GM21825 (cell line): ENCODE measurements around the gene SLC8A1.

ENCODE experiments used
- ATAC-seq: cut with Tn5 transposase; IDR thresholded peaks from one replicate; pipeline ENCODE4 v1.9.1; 2021; ENCODE audit warnings: mild to moderate bottlenecking, moderate library complexity; ENCODE audit not compliant: unreplicated experiment

SLC8A1 gene

DNA sequence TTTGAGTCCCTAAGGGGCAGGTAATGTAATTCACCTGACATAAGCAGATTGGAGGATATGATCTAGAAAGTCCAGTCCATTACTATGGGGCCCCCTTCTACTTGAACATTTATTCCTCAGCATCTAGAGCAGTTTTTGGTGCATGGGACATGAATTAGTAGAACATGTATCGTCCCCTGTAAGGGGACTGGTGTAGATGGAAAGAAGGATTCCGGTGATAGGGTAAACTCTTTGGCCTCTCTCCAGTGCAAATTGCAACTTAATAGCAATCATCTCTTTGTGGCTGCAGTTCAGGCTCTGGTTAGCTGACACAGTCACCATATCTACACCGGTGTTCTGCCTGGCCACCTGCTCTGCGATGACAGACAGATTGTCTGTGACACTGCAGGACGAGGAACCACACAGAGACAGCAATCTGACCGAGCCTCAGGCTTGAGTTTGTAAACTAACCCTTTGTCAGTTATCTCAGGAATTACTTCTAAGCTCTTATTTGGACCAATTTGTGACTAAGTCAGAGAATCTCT, 6.4 kb upstream of the SLC8A1 start:
- ATAC-seq = no peak

DNA sequence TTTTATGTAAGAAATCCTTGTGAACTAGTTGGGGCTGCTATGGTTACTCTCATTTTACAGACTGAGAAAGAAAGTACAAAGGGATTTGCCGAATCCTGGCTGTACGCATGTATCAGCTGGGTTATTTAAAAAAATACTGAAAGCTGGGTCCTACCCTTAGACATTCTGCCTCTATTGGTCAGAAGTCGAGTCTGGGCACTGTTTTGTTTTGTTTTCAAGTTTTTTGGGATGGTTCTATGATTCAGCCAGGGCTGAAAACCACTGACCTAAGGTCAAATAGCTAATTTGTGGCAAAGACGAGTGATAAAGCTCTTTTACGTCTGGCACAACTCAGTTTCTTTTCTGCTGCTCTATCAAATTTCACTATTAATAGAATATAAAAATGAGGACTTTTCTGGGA, 5.9 kb upstream of the SLC8A1 start:
- no peak for ATAC-seq

DNA sequence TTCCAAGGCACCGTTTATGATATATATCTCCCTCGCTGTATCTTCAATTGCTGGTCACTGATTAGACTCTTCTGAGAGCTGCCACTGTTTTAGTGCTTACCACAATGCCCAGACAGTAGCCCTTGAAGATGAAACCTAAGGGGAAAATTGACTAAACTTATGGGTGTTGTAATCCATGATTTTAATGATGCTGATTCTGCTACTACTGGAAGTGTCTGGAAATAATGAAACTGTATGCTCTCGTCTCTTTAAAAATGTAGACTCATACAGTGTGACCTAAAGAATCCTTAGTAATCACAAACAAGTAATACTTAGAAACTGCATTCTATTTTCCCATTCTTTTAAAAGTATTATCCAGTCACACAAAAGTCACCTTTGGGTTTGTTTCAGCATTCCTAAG, 5.5 kb upstream of the SLC8A1 start:
- no peak for ATAC-seq

DNA sequence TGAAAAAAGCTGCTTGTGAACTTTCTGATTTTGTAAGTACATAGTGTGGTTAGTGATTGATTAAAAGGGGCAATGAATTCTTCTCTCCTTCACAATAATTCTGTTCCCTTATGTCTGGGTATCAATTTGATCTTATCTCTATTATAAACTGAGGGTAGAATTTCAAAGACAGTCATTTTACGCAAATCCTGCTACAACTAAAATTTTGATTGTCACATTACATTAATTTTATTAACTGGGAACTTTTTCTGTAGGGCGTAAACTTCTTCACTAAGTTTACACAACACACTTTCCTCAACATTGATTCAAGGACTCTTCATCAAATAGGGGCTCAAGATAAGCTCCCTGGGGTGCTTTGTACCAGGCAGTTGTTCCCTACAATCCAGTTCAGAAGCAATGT, 5.0 kb upstream of the SLC8A1 start:
- no peak for ATAC-seq

DNA sequence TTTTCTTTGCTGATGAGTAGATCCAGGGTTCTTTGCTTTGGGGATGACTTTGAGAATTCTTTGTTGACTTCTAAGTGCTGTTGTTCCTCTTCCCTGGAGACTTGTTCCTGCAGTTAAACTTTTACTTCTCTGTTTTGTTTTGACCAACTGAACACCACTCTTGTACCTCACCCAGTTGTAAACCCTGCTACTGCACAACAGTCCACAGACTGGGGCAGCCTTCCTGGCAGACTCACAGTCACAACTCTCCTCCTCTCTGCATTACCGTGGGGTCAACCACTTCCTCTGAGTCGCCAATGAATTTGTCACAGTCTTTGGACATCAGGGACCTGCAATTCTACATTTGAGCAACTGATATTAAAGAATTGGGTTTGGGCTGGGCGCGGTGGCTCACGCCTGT, 3.8 kb upstream of the SLC8A1 start:
- ATAC-seq = no peak

DNA sequence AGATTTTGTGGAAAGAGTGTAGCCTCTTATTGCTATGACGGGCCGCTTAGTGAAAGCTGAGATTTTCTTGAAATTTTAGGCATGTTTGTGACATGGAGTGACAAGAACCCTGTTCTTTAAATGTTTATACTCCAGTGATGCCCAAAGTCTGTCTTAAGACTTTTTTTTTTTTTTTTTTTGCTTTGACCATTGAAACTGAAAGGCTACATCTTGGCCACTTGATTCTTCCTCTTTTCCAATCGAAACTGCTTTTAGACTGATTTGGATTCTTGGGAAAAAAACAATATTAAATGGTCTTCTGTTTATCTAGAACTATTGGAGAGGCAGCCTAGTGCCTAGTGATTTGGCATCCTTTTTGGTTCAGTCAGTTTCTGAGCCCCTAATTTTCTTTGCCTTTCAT, 2.4 kb upstream of the SLC8A1 start:
- ATAC-seq = no peak

DNA sequence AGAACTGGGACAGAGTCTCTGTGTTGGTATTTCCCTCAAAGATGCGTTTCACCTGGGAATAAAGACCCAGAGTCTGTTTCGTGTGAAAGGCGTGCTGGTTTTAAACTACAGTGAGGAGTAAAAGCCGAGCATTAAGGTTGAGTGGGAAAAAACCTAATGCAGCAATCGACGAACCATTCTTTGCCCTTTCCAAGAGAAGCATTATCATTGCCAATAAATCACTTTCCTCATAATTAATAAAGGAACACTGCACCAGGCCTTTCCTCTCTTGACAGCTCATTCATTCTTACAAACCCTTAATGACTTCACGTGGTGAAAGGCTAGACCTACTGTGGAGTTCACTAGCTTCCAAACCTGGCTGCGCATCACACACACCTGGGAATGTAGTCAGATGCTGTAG, 896 bp upstream of the SLC8A1 start:
- ATAC-seq = no peak

DNA sequence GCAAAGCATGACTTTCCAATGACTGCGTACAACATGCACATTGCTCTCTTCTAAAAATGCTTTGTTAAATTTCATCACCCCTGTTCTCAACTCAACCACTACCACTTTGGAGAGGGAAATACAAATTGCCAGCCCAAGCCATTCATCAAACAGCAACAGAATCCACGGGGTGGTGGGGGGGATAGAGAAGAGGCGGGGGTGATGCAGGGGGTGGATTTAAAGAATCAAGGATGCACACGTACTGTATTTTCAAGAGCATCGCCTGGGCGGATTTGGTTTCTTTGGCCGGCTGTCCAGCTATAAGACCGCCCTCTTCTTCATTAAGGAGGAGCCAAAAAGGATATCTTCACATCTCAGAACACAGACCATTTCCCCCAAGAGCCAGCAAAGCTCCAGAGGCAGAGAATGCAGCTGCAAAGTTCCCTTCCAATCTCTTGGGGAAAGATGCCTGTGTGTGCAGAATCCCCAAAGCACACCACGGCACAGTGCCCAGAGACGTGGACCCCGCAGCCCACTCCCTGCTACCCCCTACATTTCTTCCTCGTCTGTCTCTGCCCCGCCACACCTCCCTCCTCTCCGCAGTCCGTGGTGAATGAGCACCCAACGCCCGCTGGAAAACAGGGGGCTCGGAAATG, 977 bp downstream of the SLC8A1 start:
- ATAC-seq = no peak

DNA sequence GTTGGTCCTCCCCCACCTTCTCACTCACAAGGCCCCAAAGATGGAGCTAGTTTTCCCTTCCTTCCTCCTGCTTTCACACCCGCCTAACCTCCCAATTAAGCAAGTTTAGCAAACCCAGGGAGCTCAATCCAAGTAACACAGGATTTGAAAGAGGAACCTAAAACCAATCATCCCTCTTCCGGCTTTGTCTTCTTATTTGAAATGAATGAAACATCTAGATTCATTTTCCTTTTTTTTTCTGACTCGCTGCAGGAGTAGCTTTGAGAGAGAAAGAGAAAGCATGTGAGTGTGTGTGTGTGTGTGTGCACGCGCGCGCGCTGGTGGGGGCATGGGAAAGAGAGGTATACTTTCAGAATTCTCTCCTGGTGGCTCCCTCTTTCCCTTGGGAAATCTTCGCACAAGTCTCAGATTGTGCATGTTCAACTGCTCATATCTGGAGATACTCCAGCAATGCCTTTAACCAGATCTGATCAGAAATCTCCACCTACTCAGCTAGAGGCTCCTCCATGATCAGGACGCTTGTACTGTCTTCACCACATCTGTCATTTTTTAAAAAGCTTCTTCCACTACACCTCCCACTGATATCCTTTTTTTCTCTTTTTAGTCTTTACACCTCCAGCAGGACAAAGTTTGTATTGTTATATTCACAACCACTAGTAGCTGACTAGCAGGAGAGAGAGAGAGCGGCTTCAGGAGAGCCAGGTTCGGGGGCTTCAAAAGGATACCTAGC, 1.7 kb downstream of the SLC8A1 start:
- no peak for ATAC-seq

DNA sequence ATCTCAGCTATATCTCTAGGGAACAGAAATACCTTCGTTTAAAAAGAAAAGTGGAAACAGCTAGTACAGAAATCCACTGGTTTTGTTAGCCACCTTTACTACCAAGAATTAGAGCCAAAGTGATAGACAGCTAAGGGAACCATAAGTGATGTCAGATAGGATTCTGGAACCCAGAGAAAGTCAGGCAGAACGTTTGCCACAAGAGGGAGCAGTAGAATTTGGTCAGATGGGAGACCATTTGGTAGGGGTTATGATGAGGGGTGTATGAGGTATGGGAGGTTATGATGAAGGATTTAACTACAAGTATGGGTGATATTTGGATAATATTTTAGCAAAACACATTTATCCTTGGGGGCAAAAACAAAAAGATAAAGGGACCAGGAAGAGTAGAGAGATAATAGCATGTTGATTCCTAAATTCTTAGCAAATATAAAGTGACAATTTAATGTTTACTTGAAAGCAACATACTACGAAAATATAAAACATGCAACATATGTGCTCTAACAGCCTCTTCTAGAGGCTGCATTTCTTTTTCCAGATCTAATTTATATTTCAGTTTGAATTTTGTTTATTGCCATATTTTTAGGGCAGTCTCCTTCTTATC, 3.3 kb downstream of the SLC8A1 start:
- ATAC-seq = no peak

DNA sequence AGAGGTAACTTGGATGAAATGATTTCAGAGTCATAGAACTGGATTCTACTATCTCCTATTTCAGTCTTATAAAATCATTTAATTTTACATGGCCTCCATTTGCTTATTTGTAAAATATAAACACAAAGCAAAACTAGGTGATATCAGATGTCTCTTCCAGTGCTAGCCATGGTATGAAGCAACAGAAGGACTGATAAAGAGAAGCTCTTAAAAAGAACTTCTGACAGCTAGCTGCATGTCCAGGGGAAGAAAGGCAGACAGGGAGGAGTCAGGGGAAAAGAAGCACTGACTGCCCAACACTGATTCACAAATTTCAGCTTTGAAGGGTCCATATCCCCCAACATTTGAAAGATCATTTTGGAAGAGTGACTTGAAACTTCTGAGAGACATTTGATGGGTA, 6.4 kb downstream of the SLC8A1 start:
- no peak for ATAC-seq

DNA sequence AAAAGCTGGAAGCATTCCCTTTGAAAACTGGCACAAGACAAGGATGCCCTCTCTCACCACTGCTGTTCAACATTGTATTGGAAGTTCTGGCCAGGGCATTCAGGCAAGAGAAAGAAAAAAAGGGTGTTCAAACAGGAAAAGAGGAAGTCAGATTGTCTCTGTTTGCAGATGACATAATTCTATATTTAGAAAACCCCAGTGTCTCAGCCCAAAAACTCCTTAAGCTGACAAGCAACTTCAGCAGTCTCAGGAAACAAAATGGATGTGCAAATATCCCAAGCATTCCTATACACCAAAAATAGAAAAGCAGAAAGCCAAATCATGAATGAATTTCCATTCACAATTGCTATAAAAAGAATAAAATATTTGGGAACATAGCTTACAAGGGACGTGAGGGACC, 11.1 kb downstream of the SLC8A1 start:
- ATAC-seq = no peak

DNA sequence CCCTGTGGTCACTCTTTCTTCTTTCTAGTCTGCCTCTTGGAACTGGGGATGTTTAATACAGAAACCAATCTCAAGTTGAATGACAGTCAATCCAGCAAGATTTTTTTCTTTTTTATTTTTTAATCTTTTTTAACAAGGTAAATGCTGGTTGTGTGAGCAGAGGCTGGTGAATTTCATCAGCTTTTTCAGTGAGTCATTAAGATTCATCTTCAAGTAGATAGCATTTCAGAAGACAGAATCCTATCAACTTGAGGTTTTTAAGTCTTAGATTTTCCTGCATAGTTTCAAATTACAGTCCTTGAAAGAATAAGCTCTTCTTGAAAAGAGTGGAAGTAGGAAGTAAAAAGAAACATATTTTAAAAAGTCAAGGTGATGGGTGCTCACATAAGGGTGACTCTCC, 12.4 kb downstream of the SLC8A1 start:
- ATAC-seq = no peak

DNA sequence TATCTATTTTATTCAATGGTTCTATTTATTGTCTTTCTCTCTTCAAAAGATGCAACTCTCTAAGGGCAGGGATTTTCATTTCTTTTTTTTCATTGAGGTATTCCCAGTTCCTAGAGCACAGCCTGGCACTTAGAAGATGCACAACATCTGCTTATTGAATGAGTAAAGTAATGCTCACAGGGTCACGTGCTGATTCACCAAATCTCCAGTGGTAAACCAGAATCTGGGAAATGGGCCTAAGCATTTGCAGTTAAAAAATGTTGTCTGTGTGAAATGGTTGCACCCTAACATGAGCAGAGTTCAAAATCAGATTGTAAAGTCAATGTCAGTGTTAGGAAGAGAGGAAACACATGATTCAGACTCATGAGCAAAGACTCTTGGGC, 15.8 kb downstream of the SLC8A1 start:
- no peak for ATAC-seq

DNA sequence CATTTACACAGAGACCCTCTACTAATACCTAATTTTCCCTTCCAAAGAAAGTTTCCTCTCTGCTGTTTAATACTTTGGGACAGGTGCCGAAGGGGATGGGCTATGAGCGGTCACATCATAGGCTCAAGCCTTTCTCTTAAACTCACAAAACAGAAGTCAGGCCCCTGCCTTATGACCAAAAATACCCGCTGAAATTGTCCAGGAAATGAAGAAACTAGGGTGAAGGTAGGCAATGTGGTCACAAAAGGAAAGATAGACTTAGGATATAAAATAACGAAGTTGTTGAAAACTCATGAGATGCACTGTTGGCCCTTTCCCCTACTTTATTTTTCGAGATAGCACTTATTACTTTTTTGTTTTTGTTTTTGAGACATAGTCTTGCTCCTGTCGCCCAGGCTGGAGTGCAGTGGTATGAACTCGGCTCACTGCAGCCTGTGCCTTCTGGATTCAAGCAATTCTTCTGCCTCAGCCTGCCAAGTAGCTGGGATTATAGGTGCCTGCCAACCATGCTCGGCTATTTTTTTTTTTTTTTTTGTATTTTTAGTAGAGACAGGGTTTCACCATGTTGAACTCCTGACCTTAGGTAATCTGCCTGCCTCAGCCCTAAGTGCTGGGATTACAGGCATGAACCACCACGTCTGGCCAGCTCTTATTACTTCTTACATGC, 16.3 kb downstream of the SLC8A1 start:
- ATAC-seq = no peak

DNA sequence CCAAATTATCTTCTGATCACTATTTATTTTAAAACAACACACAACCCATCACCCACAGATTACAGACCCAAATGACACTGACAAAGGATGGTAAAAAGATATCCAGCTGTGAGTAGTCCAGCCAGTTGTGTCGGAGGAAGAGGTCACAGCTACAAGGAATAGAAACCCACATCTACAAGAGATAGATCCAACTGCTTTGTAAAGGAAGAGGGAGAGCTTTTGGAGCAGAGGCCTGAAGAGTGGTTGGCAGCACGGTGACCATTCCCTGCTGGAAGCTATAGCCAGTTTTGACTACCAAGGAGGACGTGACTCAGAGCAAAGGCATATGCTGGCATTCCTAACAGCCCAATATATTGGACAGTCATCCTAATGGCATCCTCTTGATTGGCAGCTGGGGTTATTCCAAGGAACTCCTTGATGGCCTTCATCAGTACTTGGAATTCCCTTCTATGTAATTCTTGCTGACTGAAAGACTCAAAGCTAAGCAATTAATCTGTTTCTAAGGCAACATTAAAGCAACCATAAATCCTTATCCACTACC, 17.1 kb downstream of the SLC8A1 start:
- no peak for ATAC-seq

DNA sequence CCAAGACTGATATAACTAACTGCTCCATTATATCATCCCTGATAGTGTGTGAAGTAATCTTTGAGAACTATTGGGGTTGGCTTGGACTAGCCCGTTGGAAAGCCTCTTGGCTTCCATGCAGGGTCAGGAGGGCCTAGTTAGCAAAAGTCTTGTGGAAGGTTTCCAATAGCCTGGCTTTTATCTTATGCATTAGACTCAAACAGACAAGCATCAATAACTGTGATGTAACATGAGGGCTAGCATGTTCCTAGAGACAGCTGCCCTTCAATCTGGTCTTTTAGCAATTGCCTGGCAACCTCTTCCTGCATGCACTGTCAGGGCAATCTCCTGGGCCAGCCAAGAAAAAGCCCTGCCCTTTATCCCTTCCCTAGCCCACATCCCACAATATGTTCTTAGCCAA, 18.2 kb downstream of the SLC8A1 start:
- no peak for ATAC-seq

DNA sequence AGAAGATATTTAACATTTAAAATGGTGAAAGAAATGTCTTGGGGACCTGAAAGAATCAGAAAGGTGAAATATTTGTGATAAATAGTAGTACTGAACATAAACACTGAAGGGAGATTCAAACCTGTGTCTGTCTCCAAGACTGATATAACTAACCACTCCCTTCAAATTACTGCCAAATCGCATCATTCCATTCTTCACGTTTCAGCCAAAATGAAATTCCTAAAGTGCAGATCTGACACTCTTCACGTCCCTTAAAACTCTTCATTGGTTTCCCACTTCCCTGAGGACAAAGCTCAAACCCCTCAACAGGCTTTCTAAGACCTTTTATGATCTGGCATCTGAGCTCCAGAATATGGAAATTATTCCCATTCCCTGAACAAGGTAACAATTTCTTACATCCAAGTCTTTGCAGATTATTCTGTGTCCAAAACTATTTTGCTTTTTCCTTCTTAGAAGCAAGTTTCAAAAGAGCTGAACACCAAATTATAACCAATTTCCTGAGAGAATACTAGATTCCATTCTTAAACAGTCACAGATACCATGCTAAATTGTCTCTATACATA, 18.9 kb downstream of the SLC8A1 start:
- no peak for ATAC-seq

DNA sequence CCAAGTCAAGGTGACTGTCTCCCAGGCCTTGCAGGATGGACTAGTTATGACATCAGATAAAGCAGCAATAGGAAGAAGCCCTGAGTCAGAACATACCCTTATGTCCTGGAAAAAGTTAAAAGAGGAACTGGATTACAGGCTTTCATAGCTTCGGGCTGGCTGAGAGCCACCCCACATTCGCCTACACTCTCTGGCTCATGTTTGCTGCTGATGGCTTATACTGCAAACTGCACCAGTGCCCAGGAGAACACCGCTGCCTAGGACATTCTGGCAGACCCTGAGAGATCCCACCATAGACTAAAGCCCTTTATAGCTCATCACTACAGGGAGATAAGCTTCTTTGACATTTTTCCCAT, 20.3 kb downstream of the SLC8A1 start:
- ATAC-seq = no peak

DNA sequence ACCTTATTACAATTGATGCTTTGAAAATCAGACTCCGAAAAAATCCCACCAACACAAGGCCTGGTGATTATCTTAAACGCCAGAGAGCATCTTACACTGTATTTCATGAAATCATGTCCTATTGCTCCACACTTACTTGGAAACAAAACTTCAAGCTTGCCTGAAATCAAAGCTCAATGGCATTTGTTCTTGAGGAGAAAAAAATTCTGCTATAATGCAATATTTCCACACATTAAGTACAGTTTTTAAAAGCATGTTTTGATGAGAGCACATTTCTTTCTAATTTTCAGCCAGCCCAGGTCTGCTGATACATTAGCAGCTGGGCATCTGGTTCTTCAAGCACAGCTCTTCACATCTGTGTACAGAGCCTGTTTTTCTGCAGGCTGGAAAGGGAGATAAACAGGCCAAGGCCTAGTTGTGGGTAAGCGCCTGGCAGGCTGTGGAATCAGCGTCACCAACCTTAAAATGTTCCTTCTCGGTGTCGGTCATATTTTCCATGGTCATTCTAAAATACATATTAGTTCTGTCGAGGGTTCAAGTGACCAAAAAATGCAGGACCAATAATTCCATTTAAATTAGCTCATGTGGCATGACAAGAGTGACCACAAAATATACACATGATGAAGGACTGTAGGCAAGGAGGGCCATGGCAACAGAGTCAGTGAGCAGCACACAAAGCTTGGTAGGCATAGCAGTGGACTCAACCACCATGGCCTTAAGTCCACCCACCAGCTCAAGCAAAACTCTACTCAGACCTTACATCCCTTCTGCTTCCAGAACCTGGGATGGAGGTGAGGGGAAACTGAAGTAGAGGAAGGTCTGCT, 20.9 kb downstream of the SLC8A1 start:
- no peak for ATAC-seq
